HEK293 (cell line): Measurements from ENCODE around the gene HPD.

Experiments
- IKZF3 ChIP-seq: fragments of 450-650 bp; IDR thresholded peaks from 2 replicates; pipeline ENCODE4 v1.5.0; 2018; ENCODE audit warnings: missing biosample characterization, mild to moderate bottlenecking, missing genetic modification characterization, moderate library complexity
- KLF1 ChIP-seq: fragments of 450-650 bp; formaldehyde crosslinking; IDR thresholded peaks from 2 replicates; pipeline ENCODE4 v1.5.1; 2016; ENCODE audit warnings: missing biosample characterization, missing genetic modification characterization
- KLF10 ChIP-seq: fragments of 450-650 bp; IDR thresholded peaks from 2 replicates; pipeline ENCODE4 v1.5.1; 2018; ENCODE audit warnings: missing biosample characterization, mild to moderate bottlenecking, missing genetic modification characterization
- KLF8 ChIP-seq: fragments of 450-650 bp; formaldehyde crosslinking; IDR thresholded peaks from 2 replicates; pipeline ENCODE4 v1.5.1; 2016; ENCODE audit warnings: missing biosample characterization, missing genetic modification characterization
- KLF9 ChIP-seq: fragments of 450-650 bp; formaldehyde crosslinking; IDR thresholded peaks from 2 replicates; pipeline ENCODE4 v1.5.1; 2016; ENCODE audit warnings: missing biosample characterization, missing genetic modification characterization, low read depth
- PATZ1 ChIP-seq: fragments of 450-650 bp; formaldehyde crosslinking; IDR thresholded peaks from 2 replicates; pipeline ENCODE4 v1.5.1; 2016; ENCODE audit warnings: missing biosample characterization, missing genetic modification characterization
- RBAK ChIP-seq: fragments of 450-650 bp; formaldehyde crosslinking; IDR thresholded peaks from 2 replicates; pipeline ENCODE4 v1.5.1; 2016; ENCODE audit warnings: missing biosample characterization, missing genetic modification characterization
- SCRT2 ChIP-seq: fragments of 450-650 bp; formaldehyde crosslinking; IDR thresholded peaks from 2 replicates; pipeline ENCODE4 v1.5.1; 2016; ENCODE audit warnings: missing biosample characterization, missing genetic modification characterization
- SP3 ChIP-seq: fragments of 450-650 bp; formaldehyde crosslinking; IDR thresholded peaks from 2 replicates; pipeline ENCODE4 v1.5.1; 2016; ENCODE audit warnings: missing biosample characterization, missing genetic modification characterization
- ZBTB17 ChIP-seq: fragments of 450-650 bp; formaldehyde crosslinking; IDR thresholded peaks from 2 replicates; pipeline ENCODE4 v1.5.1; 2016; ENCODE audit warnings: missing biosample characterization, missing genetic modification characterization
- ZBTB20 ChIP-seq: fragments of 450-650 bp; formaldehyde crosslinking; IDR thresholded peaks from 2 replicates; pipeline ENCODE4 v1.5.1; 2016; ENCODE audit warnings: missing biosample characterization, missing genetic modification characterization
- ZBTB26 ChIP-seq: fragments of 450-650 bp; formaldehyde crosslinking; optimal IDR thresholded peaks from 2 replicates; pipeline ENCODE3; 2016; ENCODE audit warnings: missing biosample characterization, mild to moderate bottlenecking, missing genetic modification characterization
- ZBTB48 ChIP-seq: fragments of 450-650 bp; formaldehyde crosslinking; IDR thresholded peaks from 2 replicates; pipeline ENCODE4 v1.5.1; 2016; ENCODE audit warnings: missing biosample characterization, missing genetic modification characterization
- ZFHX2 ChIP-seq: fragments of 450-650 bp; formaldehyde crosslinking; conservative IDR thresholded peaks from 2 replicates; pipeline ENCODE4 v1.5.1; 2016; ENCODE audit warnings: missing biosample characterization, missing genetic modification characterization
- ZNF140 ChIP-seq: fragments of 450-650 bp; formaldehyde crosslinking; IDR thresholded peaks from 2 replicates; pipeline ENCODE4 v1.5.1; 2016; ENCODE audit warnings: missing biosample characterization, missing genetic modification characterization
- ZNF18 ChIP-seq: fragments of 450-650 bp; formaldehyde crosslinking; IDR thresholded peaks from 2 replicates; pipeline ENCODE4 v1.5.1; 2016; ENCODE audit warnings: missing biosample characterization, missing genetic modification characterization
- ZNF202 ChIP-seq: fragments of 450-650 bp; formaldehyde crosslinking; IDR thresholded peaks from 2 replicates; pipeline ENCODE4 v1.5.1; 2016; ENCODE audit warnings: missing biosample characterization, missing genetic modification characterization, borderline replicate concordance
- ZNF221 ChIP-seq: fragments of 450-650 bp; formaldehyde crosslinking; IDR thresholded peaks from 2 replicates; pipeline ENCODE4 v1.5.1; 2017; ENCODE audit warnings: missing biosample characterization, missing genetic modification characterization, borderline replicate concordance
- ZNF302 ChIP-seq: fragments of 450-650 bp; formaldehyde crosslinking; IDR thresholded peaks from 2 replicates; pipeline ENCODE4 v1.5.1; 2016; ENCODE audit warnings: missing biosample characterization, missing genetic modification characterization, low read depth
- ZNF366 ChIP-seq: fragments of 450-650 bp; formaldehyde crosslinking; conservative IDR thresholded peaks from 2 replicates; pipeline ENCODE4 v1.5.1; 2016; ENCODE audit warnings: missing biosample characterization, missing genetic modification characterization
- ZNF398 ChIP-seq: fragments of 450-650 bp; formaldehyde crosslinking; IDR thresholded peaks from 2 replicates; pipeline ENCODE4 v1.5.1; 2017; ENCODE audit warnings: missing biosample characterization, missing genetic modification characterization
- ZNF423 ChIP-seq: fragments of 450-650 bp; formaldehyde crosslinking; IDR thresholded peaks from 2 replicates; pipeline ENCODE4 v1.5.1; 2016; ENCODE audit warnings: missing biosample characterization, missing genetic modification characterization
- ZNF530 ChIP-seq: fragments of 450-650 bp; formaldehyde crosslinking; IDR thresholded peaks from 2 replicates; pipeline ENCODE4 v1.5.1; 2016; ENCODE audit warnings: low read depth, missing biosample characterization, missing genetic modification characterization
- ZNF600 ChIP-seq: fragments of 450-650 bp; formaldehyde crosslinking; IDR thresholded peaks from 2 replicates; pipeline ENCODE4 v1.5.1; 2016; ENCODE audit warnings: missing biosample characterization, missing genetic modification characterization
- ZNF610 ChIP-seq: fragments of 450-650 bp; formaldehyde crosslinking; IDR thresholded peaks from 2 replicates; pipeline ENCODE4 v1.5.1; 2016; ENCODE audit warnings: missing biosample characterization, missing genetic modification characterization, borderline replicate concordance
- ZNF830 ChIP-seq: fragments of 450-650 bp; IDR thresholded peaks from 2 replicates; pipeline ENCODE4 v1.5.0; 2018; ENCODE audit warnings: missing biosample characterization, missing genetic modification characterization, low read depth, mild to moderate bottlenecking, moderate library complexity
- ZSCAN30 ChIP-seq: fragments of 450-650 bp; IDR thresholded peaks from 2 replicates; pipeline ENCODE4 v1.5.1; 2018; ENCODE audit warnings: missing biosample characterization, mild to moderate bottlenecking, missing genetic modification characterization, moderate library complexity
- TF ChIP-seq, protein P1 (sequence below): fragments of 450-650 bp; formaldehyde crosslinking; IDR thresholded peaks from 2 replicates; pipeline ENCODE4 v1.5.1; 2017; ENCODE audit warnings: missing biosample characterization, missing genetic modification characterization

The HPD gene

GRCh38 chr12:121811434-121812319, 47.0 kb downstream of the HPD start (continued):
- no peak for TF ChIP-seq ZNF202 (tag by site-specific recombination)
- no peak for TF ChIP-seq ZNF221 (tag by site-specific recombination)
- peak; percentile 9; the same call in 1 of the 2 replicates for TF ChIP-seq KLF9 (tag by site-specific recombination)
- no peak for TF ChIP-seq ZNF530 (tag by site-specific recombination)
- TF ChIP-seq ZNF140 (tag by site-specific recombination): no peak
- peak; percentile 85 for TF ChIP-seq IKZF3 (tag by site-specific recombination)
- TF ChIP-seq ZFHX2 (tag by site-specific recombination): peak; percentile 68
- no peak; the same call in 1 of the 2 replicates for TF ChIP-seq KLF10 (tag by site-specific recombination)
- no peak for TF ChIP-seq ZNF830 (tag by site-specific recombination)
- TF ChIP-seq ZNF610 (tag by site-specific recombination): peak; percentile 71; the same call in 1 of the 2 replicates
- TF ChIP-seq ZNF302 (tag by site-specific recombination): no peak
- no peak for TF ChIP-seq ZNF18 (tag by site-specific recombination)
- TF ChIP-seq PATZ1 (tag by site-specific recombination): peak; percentile 51
- TF ChIP-seq ZNF600 (tag by site-specific recombination): 0 out of 2 replicates have a peak, but pooled peaks have one; percentile 36
- TF ChIP-seq ZBTB26 (tag by site-specific recombination): peak; percentile 59
- peak; percentile 91 for TF ChIP-seq ZSCAN30 (tag by site-specific recombination)
- 0 out of 2 replicates have a peak, but pooled peaks have one; percentile 14 for TF ChIP-seq ZNF366 (tag by site-specific recombination)
- TF ChIP-seq ZBTB48 (tag by site-specific recombination): peak; percentile 67; the same call in 1 of the 2 replicates
- peak; percentile 76 for TF ChIP-seq ZBTB17 (tag by site-specific recombination)
- peak; percentile 26; the same call in 1 of the 2 replicates for TF ChIP-seq KLF1 (tag by site-specific recombination)
- peak; percentile 47; the same call in 1 of the 2 replicates for TF ChIP-seq SP3 (tag by site-specific recombination)
- peak; percentile 99 for TF ChIP-seq ZBTB20 (tag by site-specific recombination)
- TF ChIP-seq RBAK (tag by site-specific recombination): no peak
- TF ChIP-seq ZNF423 (tag by site-specific recombination): peak; percentile 89
- TF ChIP-seq, protein P1, sequence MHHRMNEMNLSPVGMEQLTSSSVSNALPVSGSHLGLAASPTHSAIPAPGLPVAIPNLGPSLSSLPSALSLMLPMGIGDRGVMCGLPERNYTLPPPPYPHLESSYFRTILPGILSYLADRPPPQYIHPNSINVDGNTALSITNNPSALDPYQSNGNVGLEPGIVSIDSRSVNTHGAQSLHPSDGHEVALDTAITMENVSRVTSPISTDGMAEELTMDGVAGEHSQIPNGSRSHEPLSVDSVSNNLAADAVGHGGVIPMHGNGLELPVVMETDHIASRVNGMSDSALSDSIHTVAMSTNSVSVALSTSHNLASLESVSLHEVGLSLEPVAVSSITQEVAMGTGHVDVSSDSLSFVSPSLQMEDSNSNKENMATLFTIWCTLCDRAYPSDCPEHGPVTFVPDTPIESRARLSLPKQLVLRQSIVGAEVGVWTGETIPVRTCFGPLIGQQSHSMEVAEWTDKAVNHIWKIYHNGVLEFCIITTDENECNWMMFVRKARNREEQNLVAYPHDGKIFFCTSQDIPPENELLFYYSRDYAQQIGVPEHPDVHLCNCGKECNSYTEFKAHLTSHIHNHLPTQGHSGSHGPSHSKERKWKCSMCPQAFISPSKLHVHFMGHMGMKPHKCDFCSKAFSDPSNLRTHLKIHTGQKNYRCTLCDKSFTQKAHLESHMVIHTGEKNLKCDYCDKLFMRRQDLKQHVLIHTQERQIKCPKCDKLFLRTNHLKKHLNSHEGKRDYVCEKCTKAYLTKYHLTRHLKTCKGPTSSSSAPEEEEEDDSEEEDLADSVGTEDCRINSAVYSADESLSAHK: no peak
- TF ChIP-seq ZNF398 (tag by site-specific recombination): peak; percentile 35; the same call in 1 of the 2 replicates
- TF ChIP-seq SCRT2: peak; percentile 58
- TF ChIP-seq KLF8 (tag by site-specific recombination): peak; percentile 36; the same call in 1 of the 2 replicates
